Measurements from ENCODE around the gene KRTAP9-8.
"Not testable (repeated sequence)": the region's sequence is repeated elsewhere in the genome, so short reads cannot be mapped to it uniquely, and the experiment has no call there.

Gene KRTAP9-8, protein sequence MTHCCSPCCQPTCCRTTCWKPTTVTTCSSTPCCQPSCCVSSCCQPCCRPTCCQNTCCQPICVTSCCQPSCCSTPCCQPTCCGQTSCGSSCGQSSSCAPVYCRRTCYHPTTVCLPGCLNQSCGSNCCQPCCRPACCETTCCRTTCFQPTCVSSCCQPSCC

DNA sequence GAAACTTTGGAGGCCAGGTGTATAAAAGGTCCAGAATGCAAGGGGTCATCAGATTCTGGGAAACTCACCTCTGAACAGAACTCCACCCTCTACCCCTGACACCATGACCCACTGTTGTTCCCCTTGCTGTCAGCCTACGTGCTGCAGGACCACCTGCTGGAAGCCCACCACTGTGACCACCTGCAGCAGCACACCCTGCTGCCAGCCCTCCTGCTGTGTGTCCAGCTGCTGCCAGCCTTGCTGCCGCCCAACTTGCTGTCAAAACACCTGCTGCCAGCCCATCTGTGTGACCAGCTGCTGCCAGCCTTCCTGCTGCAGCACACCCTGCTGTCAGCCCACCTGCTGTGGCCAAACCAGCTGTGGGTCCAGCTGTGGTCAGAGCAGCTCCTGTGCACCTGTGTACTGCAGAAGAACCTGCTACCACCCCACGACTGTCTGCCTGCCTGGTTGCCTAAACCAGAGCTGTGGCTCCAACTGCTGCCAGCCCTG lies at the start of gene KRTAP9-8:
KRTAP9-8 (plus strand) TSS at position 51 of the 489 bp plus-strand sequence; CDS start at position 104, 53 bp downstream.
- DNase-seq (ENCODE audit: low read depth in 1 of 2, low spot score in 1 of 2): not testable (repeated sequence)

DNA sequence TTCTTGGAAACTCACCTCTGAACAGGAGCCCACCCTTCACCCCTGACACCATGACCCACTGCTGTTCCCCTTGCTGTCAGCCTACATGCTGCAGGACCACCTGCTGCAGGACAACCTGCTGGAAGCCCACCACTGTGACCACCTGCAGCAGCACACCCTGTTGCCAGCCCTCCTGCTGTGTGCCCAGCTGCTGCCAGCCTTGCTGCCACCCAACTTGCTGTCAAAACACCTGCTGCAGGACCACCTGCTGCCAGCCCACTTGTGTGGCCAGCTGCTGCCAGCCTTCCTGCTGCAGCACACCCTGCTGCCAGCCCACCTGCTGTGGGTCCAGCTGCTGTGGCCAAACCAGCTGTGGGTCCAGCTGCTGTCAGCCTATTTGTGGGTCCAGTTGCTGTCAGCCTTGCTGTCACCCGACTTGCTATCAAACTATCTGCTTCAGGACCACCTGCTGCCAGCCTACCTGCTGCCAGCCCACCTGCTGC lies 47.9 kb upstream of the KRTAP9-8 start, which contains the start of gene KRTAP9-1:
KRTAP9-1 (plus strand) TSS at position 51 of the 482 bp plus-strand sequence; CDS start at position 51, 0 bp downstream.
- DNase-seq (ENCODE audit: low read depth in 1 of 2, low spot score in 1 of 2): not testable (repeated sequence)

DNA sequence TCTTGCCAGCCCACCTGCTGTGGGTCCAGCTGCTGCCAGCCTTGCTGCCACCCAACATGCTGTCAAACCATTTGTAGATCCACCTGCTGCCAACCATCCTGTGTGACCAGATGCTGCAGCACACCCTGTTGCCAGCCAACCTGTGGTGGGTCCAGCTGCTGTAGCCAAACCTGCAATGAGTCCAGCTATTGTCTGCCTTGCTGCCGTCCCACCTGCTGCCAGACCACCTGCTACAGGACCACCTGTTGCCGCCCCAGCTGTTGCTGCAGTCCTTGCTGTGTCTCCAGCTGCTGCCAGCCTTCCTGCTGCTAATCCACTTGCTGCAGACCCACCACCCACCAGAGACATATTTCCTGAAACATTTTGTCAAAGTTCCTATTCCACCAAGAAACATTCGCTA lies 47.5 kb upstream of the KRTAP9-8 start:
- DNase-seq (ENCODE audit: low read depth in 1 of 2, low spot score in 1 of 2): no peak

DNA sequence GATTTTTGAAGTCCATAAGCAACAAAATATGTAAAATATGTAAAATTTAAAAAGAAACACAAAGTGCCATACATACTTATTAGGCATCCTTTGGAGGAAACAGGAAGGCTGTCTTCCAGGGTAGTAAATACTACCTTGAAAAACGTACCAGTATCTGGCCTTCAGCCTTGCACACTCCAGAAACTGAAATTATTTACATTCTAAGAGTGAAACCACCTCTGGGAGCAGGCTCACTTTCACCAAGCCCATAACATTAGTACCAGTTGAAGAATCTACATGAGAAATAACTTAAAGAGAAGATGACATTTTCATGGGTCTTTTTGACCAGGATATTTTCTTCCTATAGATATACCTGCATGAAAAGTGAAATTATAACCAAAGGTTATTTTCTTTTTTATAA lies 41.7 kb upstream of the KRTAP9-8 start:
- DNase-seq (ENCODE audit: low read depth in 1 of 2, low spot score in 1 of 2): no peak

DNA sequence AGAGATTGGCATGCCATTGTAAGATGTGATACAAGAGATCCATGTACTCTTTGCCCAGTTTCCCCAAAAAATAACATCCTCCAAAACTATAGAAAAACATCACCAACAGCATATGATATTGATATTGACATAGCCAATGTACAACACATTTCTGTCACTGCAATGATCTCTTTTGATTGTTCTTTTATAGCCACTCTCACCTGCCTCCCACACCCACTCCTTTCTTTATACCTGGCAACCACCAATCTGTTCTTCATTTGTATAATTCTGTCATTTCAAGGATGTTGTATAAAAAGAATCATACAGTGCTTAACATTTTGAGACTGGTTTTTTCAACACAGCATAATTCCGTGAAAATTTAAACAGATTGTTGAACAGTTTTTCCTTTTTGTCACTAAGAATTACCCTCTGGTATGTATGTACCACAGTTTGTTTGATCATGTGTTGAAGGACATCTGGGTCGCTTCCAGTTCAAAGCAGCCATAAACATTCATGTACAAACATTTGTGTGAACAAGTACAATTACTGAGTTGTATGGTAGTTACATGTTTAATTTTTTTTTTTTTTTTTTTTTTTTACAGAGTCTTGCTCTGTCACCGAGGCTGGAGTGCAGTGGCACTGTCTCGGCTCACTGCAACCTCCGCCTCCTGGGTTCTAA lies 38.2 kb upstream of the KRTAP9-8 start:
- no peak for DNase-seq (ENCODE audit: low read depth in 1 of 2, low spot score in 1 of 2)

DNA sequence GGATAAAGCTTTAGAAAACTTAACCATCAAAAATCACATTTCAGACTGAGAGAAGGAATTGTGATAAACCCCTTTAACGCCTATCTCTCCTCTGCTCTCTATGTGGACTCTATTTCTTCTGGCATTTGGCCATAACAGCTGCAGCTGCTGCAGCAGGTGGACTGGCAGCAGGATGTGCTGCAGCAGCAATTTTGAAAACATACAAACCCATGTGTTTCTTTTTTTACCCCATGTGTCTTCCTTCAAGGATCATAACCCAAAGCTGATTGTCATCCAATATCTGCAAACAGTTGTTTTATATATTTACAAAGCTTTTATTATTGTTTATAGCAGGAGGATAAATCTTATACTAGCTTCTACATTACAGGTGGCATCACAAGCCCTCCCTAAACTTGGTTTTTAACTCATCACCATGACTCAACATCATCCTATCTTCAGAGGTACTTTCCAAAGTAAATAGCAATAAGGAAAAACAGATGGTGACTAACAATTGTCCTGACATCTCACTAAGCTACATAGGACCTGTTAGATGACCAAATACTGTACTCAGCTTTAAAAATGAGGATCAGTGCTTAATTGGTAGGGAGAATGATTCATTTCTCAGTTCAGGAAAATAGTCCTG lies 25.8 kb upstream of the KRTAP9-8 start:
- DNase-seq (ENCODE audit: low read depth in 1 of 2, low spot score in 1 of 2): no peak

DNA sequence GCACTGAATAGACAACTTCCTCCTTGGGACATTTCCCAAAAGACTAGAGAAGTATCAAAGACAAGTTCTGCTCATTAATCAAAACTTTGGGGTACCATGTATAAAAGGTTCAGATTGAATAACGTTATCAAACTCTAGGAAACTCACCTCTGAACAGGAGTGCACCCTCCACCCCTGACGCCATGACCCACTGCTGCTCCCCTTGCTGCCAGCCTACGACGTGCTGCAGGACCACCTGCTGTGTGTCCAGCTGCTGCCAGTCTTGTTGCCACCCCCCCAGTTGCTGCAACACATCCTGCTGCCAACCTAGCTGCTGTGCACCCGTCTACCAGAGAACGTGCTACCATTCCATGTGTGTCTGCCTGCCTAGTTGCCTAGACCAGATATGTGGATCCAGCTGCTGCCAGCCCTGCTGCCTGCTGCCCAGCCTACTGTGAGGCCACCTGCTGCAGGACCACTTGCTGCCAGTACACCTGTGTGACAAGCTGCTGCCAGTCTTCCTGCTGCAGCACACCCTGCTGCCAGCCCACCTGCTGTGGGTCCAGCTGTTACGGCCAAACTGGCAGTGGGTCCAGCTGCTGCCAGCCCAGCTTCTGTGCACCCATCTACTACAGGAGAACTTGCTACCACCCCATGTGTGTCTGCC lies 25.2 kb upstream of the KRTAP9-8 start:
- DNase-seq (ENCODE audit: low read depth in 1 of 2, low spot score in 1 of 2): no peak

DNA sequence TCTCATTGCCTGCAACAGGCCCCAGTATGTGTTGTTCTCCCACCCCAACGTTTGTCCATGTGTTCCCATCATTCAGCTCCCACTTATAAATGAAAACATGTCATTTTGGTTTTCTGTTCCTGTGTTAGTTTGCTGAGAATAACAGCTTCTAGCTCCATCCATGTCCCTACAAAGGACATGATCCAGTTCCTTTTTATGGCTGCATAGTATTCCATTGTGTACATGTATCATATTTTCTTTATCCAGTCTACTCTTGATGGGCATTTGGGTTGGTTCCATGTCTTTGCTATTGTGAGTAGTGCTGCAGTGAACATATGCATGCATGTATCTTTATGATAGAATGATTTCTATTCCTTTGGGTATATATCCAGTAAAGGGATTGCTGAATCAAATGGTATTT lies 22.1 kb upstream of the KRTAP9-8 start:
- DNase-seq (ENCODE audit: low read depth in 1 of 2, low spot score in 1 of 2): no peak

DNA sequence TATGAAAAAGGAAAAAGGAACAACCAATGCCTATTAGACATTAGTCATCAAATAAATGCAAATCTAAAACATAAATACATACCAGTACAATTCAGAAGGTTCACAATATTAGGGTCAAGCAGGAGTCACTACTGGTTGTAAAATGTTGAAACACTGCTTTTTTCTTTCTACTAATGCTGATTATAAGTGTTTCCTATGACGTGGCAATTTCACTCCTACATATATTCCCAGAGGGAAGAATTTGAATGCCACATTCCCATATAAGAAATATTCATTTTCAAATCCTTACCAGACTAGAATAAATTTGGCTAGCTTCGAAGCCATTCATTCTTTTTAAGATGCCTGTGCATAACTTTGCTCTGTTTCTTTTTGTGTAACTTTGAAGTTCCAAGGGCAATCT lies 14.0 kb upstream of the KRTAP9-8 start:
- DNase-seq (ENCODE audit: low read depth in 1 of 2, low spot score in 1 of 2): no peak

DNA sequence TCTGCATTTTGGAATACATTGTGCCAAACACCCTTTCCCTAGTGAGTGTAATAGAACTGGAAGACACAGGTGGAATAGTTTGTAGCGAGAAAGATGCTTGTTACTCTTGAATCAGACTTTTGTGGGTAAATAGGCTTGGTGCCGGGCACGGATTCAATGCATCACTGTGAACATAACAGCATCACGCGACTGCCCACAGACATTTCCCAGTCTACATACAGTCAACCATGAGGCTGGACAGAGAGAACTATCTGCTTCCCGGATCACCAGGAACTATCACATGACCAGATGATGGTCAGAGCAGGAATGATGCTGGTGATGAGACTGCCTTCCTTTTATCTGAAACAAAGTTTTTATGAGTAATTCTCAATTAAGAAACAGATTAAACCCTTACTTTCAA lies 11.7 kb upstream of the KRTAP9-8 start:
- DNase-seq (ENCODE audit: low read depth in 1 of 2, low spot score in 1 of 2): no peak

DNA sequence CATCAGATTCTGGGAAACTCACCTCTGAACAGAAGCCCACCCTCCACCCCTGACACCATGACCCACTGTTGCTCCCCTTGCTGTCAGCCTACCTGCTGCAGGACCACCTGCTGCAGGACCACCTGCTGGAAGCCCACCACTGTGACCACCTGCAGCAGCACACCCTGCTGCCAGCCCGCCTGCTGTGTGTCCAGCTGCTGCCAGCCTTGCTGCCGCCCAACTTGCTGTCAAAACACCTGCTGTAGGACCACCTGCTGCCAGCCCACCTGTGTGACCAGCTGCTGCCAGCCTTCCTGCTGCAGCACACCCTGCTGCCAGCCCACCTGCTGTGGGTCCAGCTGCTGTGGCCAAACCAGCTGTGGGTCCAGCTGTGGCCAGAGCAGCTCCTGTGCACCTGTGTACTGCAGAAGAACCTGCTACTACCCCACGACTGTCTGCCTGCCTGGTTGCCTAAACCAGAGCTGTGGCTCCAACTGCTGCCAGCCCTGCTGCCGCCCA lies 11.2 kb upstream of the KRTAP9-8 start, which contains the start of gene KRTAP9-2:
KRTAP9-2 (plus strand) TSS at position 51 of the 498 bp plus-strand sequence; CDS start at position 58, 7 bp downstream.
- DNase-seq (ENCODE audit: low read depth in 1 of 2, low spot score in 1 of 2): not testable (repeated sequence)

DNA sequence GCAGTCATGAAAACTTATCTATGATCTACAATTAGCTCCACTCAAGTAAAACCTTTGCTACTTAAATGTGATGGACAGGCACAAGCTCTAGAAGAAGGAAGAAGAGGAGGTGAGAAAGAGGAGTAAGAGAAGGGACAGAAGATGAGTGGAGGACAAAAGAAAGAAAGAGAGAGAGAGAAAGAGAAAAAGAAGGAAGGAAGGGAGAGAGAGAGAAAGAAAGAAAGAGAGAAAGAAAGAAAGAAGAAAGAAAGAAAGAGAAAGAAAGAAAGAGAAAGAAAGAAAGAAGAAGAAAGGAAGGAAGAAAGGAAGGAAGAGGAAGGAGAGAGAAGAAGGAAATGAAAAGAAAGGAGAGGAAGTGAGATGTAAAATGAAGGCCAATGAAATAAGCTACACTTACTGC lies 7.7 kb upstream of the KRTAP9-8 start:
- DNase-seq (ENCODE audit: low read depth in 1 of 2, low spot score in 1 of 2): no peak

DNA sequence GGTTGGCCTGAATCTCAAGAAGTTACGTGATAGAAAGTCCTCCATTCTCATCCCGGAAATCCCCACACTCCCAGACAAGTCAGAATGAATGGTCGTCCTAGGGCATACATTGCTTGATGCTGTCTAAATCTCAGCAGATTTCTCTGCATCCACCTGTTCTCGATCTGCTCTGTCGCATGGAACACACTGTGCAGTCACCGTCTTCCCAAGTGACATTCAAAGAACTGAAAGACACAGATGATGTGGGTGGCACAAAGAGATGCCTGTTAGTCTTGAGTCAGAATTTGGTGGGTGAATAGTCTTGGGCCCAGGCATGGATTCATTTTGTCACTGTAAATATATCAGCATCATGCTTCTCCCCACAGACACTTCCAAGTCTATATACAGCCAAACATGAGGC lies 6.1 kb upstream of the KRTAP9-8 start:
- no peak for DNase-seq (ENCODE audit: low read depth in 1 of 2, low spot score in 1 of 2)

DNA sequence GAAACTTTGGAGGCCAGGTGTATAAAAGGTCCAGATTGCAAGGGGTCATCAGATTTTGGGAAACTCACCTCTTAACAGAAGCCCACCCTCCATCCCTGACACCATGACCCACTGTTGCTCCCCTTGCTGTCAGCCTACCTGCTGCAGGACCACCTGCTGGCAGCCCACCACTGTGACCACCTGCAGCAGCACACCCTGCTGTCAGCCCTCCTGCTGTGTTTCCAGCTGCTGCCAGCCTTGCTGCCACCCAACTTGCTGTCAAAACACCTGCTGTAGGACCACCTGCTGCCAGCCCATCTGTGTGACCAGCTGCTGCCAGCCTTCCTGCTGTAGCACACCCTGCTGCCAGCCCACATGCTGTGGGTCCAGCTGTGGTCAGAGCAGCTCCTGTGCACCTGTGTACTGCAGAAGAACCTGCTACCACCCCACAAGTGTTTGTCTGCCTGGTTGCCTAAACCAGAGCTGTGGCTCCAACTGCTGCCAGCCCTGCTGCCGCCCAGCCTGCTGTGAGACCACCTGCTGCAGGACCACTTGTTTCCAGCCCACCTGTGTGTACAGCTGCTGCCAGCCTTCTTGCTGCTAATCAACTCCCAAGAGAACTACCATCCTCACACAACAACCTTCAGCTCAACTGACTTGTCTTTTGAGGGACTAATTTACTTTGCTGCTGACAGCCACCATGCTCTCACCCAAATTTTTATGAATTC lies 5.2 kb upstream of the KRTAP9-8 start, which contains the start of gene KRTAP9-3:
KRTAP9-3 (plus strand) TSS at position 51 of the 707 bp plus-strand sequence; CDS start at position 104, 53 bp downstream.
- not testable (repeated sequence) for DNase-seq (ENCODE audit: low read depth in 1 of 2, low spot score in 1 of 2)

DNA sequence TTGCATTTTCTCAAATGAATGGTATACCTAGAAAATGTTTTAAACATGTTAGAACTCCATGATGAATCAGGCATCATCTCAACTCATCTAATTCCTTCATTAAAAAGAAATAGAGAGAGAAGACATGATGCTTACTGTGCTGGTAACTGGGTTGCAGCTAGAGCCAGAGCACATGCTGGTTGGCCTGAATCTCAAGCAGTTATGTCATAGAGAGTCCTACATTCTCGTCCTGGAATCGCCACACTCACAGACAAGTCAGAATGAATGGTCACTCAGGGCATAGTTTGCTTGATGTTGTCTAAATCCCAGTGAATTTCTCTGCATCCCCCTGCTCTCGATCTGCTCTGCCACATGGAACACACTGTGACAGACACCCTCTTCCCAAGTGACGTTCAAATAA lies 683 bp upstream of the KRTAP9-8 start:
- DNase-seq (ENCODE audit: low read depth in 1 of 2, low spot score in 1 of 2): not testable (repeated sequence)

DNA sequence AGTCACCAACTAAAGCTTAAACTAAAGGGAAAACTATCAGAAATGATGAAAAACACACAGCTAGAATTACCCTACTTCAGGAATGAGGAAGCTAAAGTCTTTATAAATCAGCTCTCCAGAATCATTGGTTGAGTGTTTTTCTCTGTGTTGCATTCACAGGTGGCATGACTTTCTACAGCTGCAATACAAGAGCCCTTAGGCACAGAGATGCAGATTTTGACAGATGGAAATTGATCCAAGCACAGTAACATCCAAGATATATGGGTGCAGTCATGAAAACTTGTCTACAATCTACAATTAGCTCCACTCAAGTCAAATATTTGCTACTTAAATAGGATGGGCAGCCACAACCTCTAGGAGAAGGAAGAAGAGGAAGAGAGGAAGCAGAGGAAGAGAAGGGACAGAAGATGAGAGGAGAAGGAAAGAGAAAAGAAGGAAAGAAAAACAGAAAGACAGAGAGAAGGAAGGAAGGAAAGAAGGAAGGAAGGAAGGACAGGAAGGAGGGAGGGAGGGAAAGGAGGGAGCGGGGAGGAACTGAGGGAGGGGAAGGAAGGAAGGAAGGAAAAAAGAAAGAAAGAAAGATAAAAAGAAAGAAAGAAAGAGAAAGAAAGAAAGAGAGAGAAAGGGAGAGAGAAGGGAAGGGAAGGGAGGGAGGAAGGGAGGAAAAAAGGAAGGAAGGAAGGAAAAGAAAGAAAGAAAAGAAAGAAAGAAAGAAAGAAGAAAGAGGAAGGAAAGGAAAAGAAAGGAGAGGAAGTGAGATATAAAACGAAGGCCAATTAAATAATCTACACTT lies 9.4 kb downstream of the KRTAP9-8 start:
- DNase-seq (ENCODE audit: low read depth in 1 of 2, low spot score in 1 of 2): not testable (repeated sequence)

DNA sequence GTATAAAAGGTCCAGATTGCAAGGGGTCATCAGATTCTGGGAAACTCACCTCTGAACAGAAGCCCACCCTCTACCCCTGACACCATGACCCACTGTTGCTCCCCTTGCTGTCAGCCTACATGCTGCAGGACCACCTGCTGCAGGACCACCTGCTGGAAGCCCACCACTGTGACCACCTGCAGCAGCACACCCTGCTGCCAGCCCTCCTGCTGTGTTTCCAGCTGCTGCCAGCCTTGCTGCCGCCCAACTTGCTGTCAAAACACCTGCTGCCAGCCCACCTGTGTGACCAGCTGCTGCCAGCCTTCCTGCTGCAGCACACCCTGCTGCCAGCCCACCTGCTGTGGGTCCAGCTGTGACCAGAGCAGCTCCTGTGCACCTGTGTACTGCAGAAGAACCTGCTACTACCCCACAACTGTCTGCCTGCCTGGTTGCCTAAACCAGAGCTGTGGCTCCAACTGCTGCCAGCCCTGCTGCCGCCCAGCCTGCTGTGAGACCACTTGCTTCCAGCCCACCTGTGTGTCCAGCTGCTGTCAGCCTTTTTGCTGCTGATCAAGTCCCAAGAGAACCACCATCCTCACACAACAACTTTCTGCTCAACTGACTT lies 11.9 kb downstream of the KRTAP9-8 start, which contains the start of gene KRTAP9-4:
KRTAP9-4 (plus strand) TSS at position 51 of the 604 bp plus-strand sequence; CDS start at position 85, 34 bp downstream.
- not testable (repeated sequence) for DNase-seq (ENCODE audit: low read depth in 1 of 2, low spot score in 1 of 2)

DNA sequence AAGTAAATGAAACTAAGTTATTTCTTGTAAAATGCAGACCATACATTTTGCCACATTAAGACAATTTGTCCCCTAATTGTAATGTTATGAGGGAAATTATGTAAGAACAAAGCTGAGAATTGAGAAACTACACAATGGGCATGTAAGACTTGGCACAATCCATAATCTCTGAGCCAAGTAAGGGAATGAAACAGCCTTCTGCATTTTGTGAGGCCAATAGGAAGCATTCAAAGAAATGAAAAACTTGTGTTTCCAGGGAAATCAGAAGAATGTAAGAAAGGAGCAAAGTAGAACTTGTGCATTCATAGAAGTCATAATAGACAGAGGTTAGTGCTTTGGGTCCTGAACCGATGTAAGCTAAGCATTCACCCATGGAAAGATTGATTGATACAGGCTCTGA lies 13.5 kb downstream of the KRTAP9-8 start:
- DNase-seq (ENCODE audit: low read depth in 1 of 2, low spot score in 1 of 2): no peak

DNA sequence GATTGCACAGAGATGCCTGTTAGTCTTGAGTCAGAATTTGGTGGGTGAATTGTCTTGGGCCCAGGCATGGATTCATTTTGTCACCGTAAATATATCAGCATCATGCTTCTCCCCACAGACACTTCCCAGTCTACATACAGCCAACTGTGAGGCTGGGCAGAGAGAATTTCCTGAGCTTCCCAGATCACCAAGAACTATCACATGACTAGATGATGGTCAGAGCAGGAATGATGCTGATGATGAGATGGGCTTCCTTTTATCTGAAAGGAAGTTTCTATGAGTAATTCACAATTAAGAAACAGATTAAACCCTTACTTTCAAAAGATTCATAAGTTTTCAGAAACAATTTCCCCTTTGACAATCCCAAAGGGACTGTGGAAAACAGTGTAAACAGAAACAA lies 17.1 kb downstream of the KRTAP9-8 start:
- no peak for DNase-seq (ENCODE audit: low read depth in 1 of 2, low spot score in 1 of 2)
